Activated CD4-positive, alpha-beta T cell treated with anti-CD3 and anti-CD28 coated beads for 4 hours (primary cell): ENCODE measurements around the gene TEKTIP1.

Source experiments
- DNase-seq, 2 donors: peaks; one replicate each; pipeline ENCODE4 v3.0.0-alpha.2; 2020

Gene TEKTIP1

GRCh38 chr19:3586707-3587346 lies 47.9 kb downstream of the TEKTIP1 start:
- no peak for DNase-seq

- DNase-seq, result no peak
Measured at GRCh38 chr19:3589439-3589838, 50.5 kb downstream of the TEKTIP1 start.

- DNase-seq, result no peak
Measured at GRCh38 chr19:3589949-3590348, 51.0 kb downstream of the TEKTIP1 start.

- no peak for DNase-seq
Measured at GRCh38 chr19:3590991-3591659, 52.2 kb downstream of the TEKTIP1 start.

GRCh38 chr19:3591876-3592613 lies 53.1 kb downstream of the TEKTIP1 start:
- DNase-seq, result no peak

GRCh38 chr19:3593156-3593555 lies 54.2 kb downstream of the TEKTIP1 start:
- no peak for DNase-seq
